ENCODE data around the gene ANKH.

The ANKH gene

GRCh38 chr5:14821100-14821845 is 50.3 kb downstream of the ANKH start:
- TF ChIP-seq NFIC (IDR thresholded peaks at IDR 0.05): no peak
- no peak for TF ChIP-seq MAX (IDR thresholded peaks at IDR 0.05)
- no peak for TF ChIP-seq USF1 (IDR thresholded peaks at IDR 0.05)
- no peak for TF ChIP-seq ZBTB7A (IDR thresholded peaks at IDR 0.05; ENCODE audit: low read depth)
- no peak for TF ChIP-seq CEBPB (IDR thresholded peaks at IDR 0.05)
- no peak for TF ChIP-seq YY1 (IDR thresholded peaks at IDR 0.05; ENCODE audit: low read depth)
- TF ChIP-seq FOXM1 (IDR thresholded peaks at IDR 0.05; ENCODE audit: borderline replicate concordance, low read depth): no peak
- no peak for TF ChIP-seq EP300 (IDR thresholded peaks at IDR 0.05; ENCODE audit: borderline replicate concordance)
- no peak for TF ChIP-seq CREB1 (IDR thresholded peaks at IDR 0.05; ENCODE audit: low read depth)
- TF ChIP-seq RAD21 (IDR thresholded peaks at IDR 0.05; ENCODE audit: low read depth): no peak
- no peak for TF ChIP-seq REST (IDR thresholded peaks at IDR 0.05; ENCODE audit: low read depth)
- no peak for TF ChIP-seq TCF12 (IDR thresholded peaks at IDR 0.05; ENCODE audit: low read depth)
- TF ChIP-seq TEAD4 (IDR thresholded peaks at IDR 0.05): no peak
- TF ChIP-seq EGR1 (IDR thresholded peaks at IDR 0.05): no peak
- no peak for TF ChIP-seq TAF1 (IDR thresholded peaks at IDR 0.05; ENCODE audit: low read depth)

GRCh38 chr5:14818931-14819790 is 52.4 kb downstream of the ANKH start:
- no peak for TF ChIP-seq TEAD4 (IDR thresholded peaks at IDR 0.05)
- TF ChIP-seq EP300 (IDR thresholded peaks at IDR 0.05; ENCODE audit: borderline replicate concordance): no peak
- no peak for TF ChIP-seq MAX (IDR thresholded peaks at IDR 0.05)
- TF ChIP-seq EGR1 (IDR thresholded peaks at IDR 0.05): no peak
- TF ChIP-seq RAD21 (IDR thresholded peaks at IDR 0.05; ENCODE audit: low read depth): no peak
- TF ChIP-seq NFIC (IDR thresholded peaks at IDR 0.05): no peak
- TF ChIP-seq REST (IDR thresholded peaks at IDR 0.05; ENCODE audit: low read depth): no peak
- TF ChIP-seq ZBTB7A (IDR thresholded peaks at IDR 0.05; ENCODE audit: low read depth): no peak
- TF ChIP-seq YY1 (IDR thresholded peaks at IDR 0.05; ENCODE audit: low read depth): no peak
- TF ChIP-seq TCF12 (IDR thresholded peaks at IDR 0.05; ENCODE audit: low read depth): no peak
- no peak for TF ChIP-seq USF1 (IDR thresholded peaks at IDR 0.05)
- TF ChIP-seq FOXM1 (IDR thresholded peaks at IDR 0.05; ENCODE audit: borderline replicate concordance, low read depth): no peak
- no peak for TF ChIP-seq CREB1 (IDR thresholded peaks at IDR 0.05; ENCODE audit: low read depth)
- TF ChIP-seq CEBPB (IDR thresholded peaks at IDR 0.05): no peak

- TF ChIP-seq TEAD4 (IDR thresholded peaks at IDR 0.05) (no peak), MAX (IDR thresholded peaks at IDR 0.05) (no peak), CREB1 (IDR thresholded peaks at IDR 0.05; ENCODE audit: low read depth) (no peak), CEBPB (IDR thresholded peaks at IDR 0.05) (no peak), USF1 (IDR thresholded peaks at IDR 0.05) (no peak), TAF1 (IDR thresholded peaks at IDR 0.05; ENCODE audit: low read depth) (no peak)
Observed at GRCh38 chr5:14816999-14817761, 54.4 kb downstream of the ANKH start.

GRCh38 chr5:14816374-14816998 is 55.1 kb downstream of the ANKH start:
- no peak for TF ChIP-seq ZBTB7A (IDR thresholded peaks at IDR 0.05; ENCODE audit: low read depth)
- no peak for TF ChIP-seq TAF1 (IDR thresholded peaks at IDR 0.05; ENCODE audit: low read depth)
- TF ChIP-seq REST (IDR thresholded peaks at IDR 0.05; ENCODE audit: low read depth): no peak
- TF ChIP-seq YY1 (IDR thresholded peaks at IDR 0.05; ENCODE audit: low read depth): no peak
- TF ChIP-seq EP300 (IDR thresholded peaks at IDR 0.05; ENCODE audit: borderline replicate concordance): no peak
- no peak for TF ChIP-seq USF1 (IDR thresholded peaks at IDR 0.05)
- TF ChIP-seq RAD21 (IDR thresholded peaks at IDR 0.05; ENCODE audit: low read depth): no peak
- TF ChIP-seq TEAD4 (IDR thresholded peaks at IDR 0.05): no peak
- TF ChIP-seq CREB1 (IDR thresholded peaks at IDR 0.05; ENCODE audit: low read depth): no peak
- TF ChIP-seq FOXM1 (IDR thresholded peaks at IDR 0.05; ENCODE audit: borderline replicate concordance, low read depth): no peak
- TF ChIP-seq EGR1 (IDR thresholded peaks at IDR 0.05): no peak
- no peak for TF ChIP-seq MAX (IDR thresholded peaks at IDR 0.05)
- no peak for TF ChIP-seq CEBPB (IDR thresholded peaks at IDR 0.05)
- no peak for TF ChIP-seq NFIC (IDR thresholded peaks at IDR 0.05)

Data from Ishikawa (cell line).